Immature natural killer cell (primary cell): ENCODE measurements around the gene FHL1. TPM values are rescaled to one million over a fixed set of nuclear protein-coding genes. Genes with fewer than 3 reads are reported as not detected.

Experiments used
- DNase-seq, 3 donors: peaks; one replicate each; pipeline ENCODE4 v3.0.0; 2022; ENCODE audit warnings: mixed read lengths in 1 of 3
- H3K27ac Mint-ChIP-seq, 6 donors: one replicate each; pipeline ENCODE4 v1.8.0; 2020; ENCODE audit warnings: mixed read lengths in 6 of 6, mild to moderate bottlenecking in 5 of 6, inconsistent platforms in 4 of 6, moderate library complexity in 3 of 6
- H3K27me3 Mint-ChIP-seq, 3 donors: one replicate each; pipeline ENCODE4 v1.8.0; 2020 to 2021; ENCODE audit warnings: low read depth in 3 of 3, mild to moderate bottlenecking in 3 of 3, mixed read lengths in 3 of 3, moderate library complexity in 3 of 3, inconsistent platforms in 1 of 3
- H3K36me3 Mint-ChIP-seq, 3 donors: one replicate each; pipeline ENCODE4 v1.8.0; 2020; ENCODE audit warnings: mixed read lengths in 3 of 3, inconsistent platforms in 2 of 3, mild to moderate bottlenecking in 2 of 3
- H3K4me1 Mint-ChIP-seq, 2 donors: one replicate each; pipeline ENCODE4 v1.8.0; 2020; ENCODE audit warnings: inconsistent platforms in 2 of 2, mild to moderate bottlenecking in 2 of 2, mixed read lengths in 2 of 2, moderate library complexity in 1 of 2
- H3K4me3 Mint-ChIP-seq, 5 donors: one replicate each; pipeline ENCODE4 v1.8.0; 2020; ENCODE audit warnings: mild to moderate bottlenecking in 5 of 5, mixed read lengths in 5 of 5, inconsistent platforms in 3 of 5, moderate library complexity in 3 of 5
- H3K9me3 Mint-ChIP-seq, 6 donors: one replicate each; pipeline ENCODE4 v1.8.0; 2020; ENCODE audit warnings: mild to moderate bottlenecking in 6 of 6, mixed read lengths in 6 of 6, inconsistent platforms in 4 of 6, moderate library complexity in 3 of 6
- polyA plus RNA-seq, 3 donors: library from polyadenylated mRNA; unstranded; fragments of 300-500 nt; fragmentation: Illumina TruSeq; gene quantifications; one replicate each; pipeline ENCODE4 v1.2.3, GENCODE V29; 2021

Gene FHL1
- polyA plus RNA-seq, 3 donors from 2014 or later, result 11.1 to 24.0 (median 17.6) TPM

GRCh38 chrX:136126872-136127406 lies 20.4 kb upstream of the FHL1 start:
- Mint-ChIP-seq H3K4me1 (no peaks in the 10 kb centered on the region), H3K27me3 (peaks cover 2 to 10% (median 2%) of the 10 kb centered on the region in 3 donors), H3K36me3 (no peaks in the 10 kb centered on the region), H3K27ac (no peak overlapping the region), H3K4me3 (no peak overlapping the region), H3K9me3 (no peaks in the 10 kb centered on the region)
- no peak for DNase-seq

DNA sequence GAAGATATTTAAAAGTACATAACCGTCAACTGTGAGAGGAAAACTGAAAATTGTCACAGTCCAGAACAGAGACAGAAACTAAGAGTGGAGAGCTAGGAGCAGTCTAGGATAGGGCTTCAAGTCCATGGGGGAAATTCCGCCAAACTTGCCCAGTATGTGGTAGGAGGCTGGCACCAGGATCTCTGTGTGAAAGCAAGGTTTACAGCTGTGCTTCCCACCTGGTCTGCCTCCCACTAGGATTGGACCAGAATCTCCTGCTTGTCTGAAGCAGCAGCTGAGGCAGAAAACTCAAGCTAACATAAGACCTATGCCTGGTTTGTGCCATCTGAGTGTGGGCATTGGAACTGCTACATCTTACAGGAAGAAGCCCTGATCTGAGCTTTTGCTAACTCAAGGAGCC lies 18.6 kb upstream of the FHL1 start:
- no peak for DNase-seq
- H3K36me3 Mint-ChIP-seq, result no peaks in the 10 kb centered on the region
- peaks cover 2 to 10% (median 4%) of the 10 kb centered on the region in 3 donors for H3K27me3 Mint-ChIP-seq
- H3K9me3 Mint-ChIP-seq, result no peaks in the 10 kb centered on the region
- no peak overlapping the region for H3K27ac Mint-ChIP-seq
- no peaks in the 10 kb centered on the region for H3K4me1 Mint-ChIP-seq
- H3K4me3 Mint-ChIP-seq, result no peak overlapping the region

- Mint-ChIP-seq H3K4me1 (no peaks in the 10 kb centered on the region), H3K4me3 (no peak overlapping the region), H3K9me3 (no peaks in the 10 kb centered on the region), H3K27me3 (peaks cover 2 to 10% (median 4%) of the 10 kb centered on the region in 3 donors), H3K36me3 (no peaks in the 10 kb centered on the region), H3K27ac (no peak overlapping the region)
- DNase-seq, result no peak
Observed at GRCh38 chrX:136130931-136131833, 16.2 kb upstream of the FHL1 start.

DNA sequence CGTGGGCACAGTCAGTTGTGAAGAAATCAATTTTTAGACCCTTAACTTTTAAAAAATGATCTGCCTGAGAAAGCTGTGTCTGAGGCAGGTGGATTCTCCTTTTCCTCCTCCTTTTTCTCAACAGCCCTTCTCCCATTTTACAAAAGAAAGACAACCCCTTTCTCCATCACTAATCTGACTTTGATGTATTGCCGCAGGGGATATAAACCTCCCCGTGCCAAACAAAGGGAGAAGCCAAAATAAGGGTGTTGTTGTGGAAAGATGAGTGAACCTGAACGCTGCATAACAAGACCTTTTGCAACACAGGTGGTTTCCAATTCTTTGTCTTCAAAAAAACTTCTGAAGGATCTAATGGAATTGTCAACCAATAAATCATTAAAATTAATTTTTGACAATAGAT lies 8.4 kb upstream of the FHL1 start:
- Mint-ChIP-seq H3K27ac (no peak overlapping the region), H3K4me3 (no peak overlapping the region), H3K27me3 (peaks cover 0 to 11% (median 2%) of the 10 kb centered on the region in 3 donors), H3K4me1 (peaks cover 5 to 6% of the 10 kb centered on the region in 2 donors), H3K9me3 (no peaks in the 10 kb centered on the region), H3K36me3 (no peaks in the 10 kb centered on the region)
- DNase-seq, result no peak

GRCh38 chrX:136141569-136141968 lies 5.8 kb upstream of the FHL1 start:
- H3K4me1 Mint-ChIP-seq, result peaks cover 14 to 16% of the 10 kb centered on the region in 2 donors
- no peak overlapping the region for H3K27ac Mint-ChIP-seq
- peaks cover 0 to 3% (median 0%) of the 10 kb centered on the region in 6 donors for H3K9me3 Mint-ChIP-seq
- no peak overlapping the region for H3K4me3 Mint-ChIP-seq
- peaks cover 6 to 10% (median 9%) of the 10 kb centered on the region in 3 donors for H3K27me3 Mint-ChIP-seq
- no peaks in the 10 kb centered on the region for H3K36me3 Mint-ChIP-seq
- no peak for DNase-seq

DNA sequence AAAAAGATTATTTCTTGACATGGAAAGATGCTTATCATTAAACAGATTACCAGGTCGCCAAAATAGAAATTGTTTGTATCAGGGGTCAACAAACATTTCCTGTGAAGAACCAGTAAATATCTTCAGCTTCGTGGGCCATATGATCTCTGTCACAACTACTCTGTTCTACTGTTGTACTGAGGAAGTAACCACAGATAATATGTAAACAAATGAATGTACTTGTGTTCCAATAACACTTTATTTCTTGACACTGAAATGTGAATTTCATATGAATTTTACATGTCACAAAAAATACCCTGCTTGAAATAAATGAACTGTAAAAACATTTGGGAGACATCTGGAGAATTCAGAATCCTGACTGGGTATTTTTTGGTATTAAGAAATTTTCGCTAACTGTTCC lies 4.7 kb upstream of the FHL1 start:
- Mint-ChIP-seq H3K4me3 (peak overlapping the region in 1 of 5 donors; percentile 43), H3K27ac (no peak overlapping the region), H3K9me3 (peaks cover 0 to 3% (median 0%) of the 10 kb centered on the region in 6 donors), H3K4me1 (peaks cover 16 to 19% of the 10 kb centered on the region in 2 donors), H3K36me3 (no peaks in the 10 kb centered on the region), H3K27me3 (peaks cover 7 to 10% (median 10%) of the 10 kb centered on the region in 3 donors)
- DNase-seq, result no peak

DNA sequence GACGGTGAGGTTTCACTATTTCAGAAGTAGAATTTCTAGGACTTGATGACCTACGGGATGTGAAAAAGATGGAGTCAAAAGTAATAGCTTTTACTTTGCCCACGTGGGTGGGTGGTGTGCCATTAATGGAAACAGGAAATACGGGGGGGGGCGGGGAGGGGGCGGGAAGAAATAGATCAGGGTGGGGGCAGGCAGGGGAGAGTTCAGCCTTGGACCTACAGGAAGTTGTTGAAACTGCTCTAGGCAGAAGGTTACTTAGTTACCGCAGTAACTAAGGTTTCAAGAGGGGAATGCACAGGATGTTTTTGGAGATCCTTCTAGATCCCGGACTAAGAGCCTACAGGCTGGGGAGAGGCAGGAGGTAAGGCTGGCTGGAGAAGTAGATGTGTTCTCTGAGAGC lies 3.6 kb upstream of the FHL1 start:
- H3K27me3 Mint-ChIP-seq, result peaks cover 6 to 10% (median 7%) of the 10 kb centered on the region in 3 donors
- H3K36me3 Mint-ChIP-seq, result no peaks in the 10 kb centered on the region
- no peak for DNase-seq
- H3K9me3 Mint-ChIP-seq, result peaks cover 0 to 3% (median 0%) of the 10 kb centered on the region in 6 donors
- peak overlapping the region in 2 of 6 donors; percentile 13 to 68 for H3K27ac Mint-ChIP-seq
- peak overlapping the region; percentile 49 to 78 (median 65) for H3K4me3 Mint-ChIP-seq
- H3K4me1 Mint-ChIP-seq, result peaks cover 16 to 19% of the 10 kb centered on the region in 2 donors

- DNase-seq, result peak in 1 of 3 donors; percentile 9
- peak overlapping the region; percentile 80 to 85 (median 83) for H3K4me3 Mint-ChIP-seq
- peak overlapping the region in 1 of 6 donors; percentile 11 for H3K27ac Mint-ChIP-seq
- H3K36me3 Mint-ChIP-seq, result no peaks in the 10 kb centered on the region
- peaks cover 0 to 3% (median 0%) of the 10 kb centered on the region in 6 donors for H3K9me3 Mint-ChIP-seq
- peaks cover 5 to 10% (median 8%) of the 10 kb centered on the region in 3 donors for H3K27me3 Mint-ChIP-seq
- H3K4me1 Mint-ChIP-seq, result peaks cover 16 to 19% of the 10 kb centered on the region in 2 donors
Observed at GRCh38 chrX:136146614-136147314, 569 bp upstream of the FHL1 start.

DNA sequence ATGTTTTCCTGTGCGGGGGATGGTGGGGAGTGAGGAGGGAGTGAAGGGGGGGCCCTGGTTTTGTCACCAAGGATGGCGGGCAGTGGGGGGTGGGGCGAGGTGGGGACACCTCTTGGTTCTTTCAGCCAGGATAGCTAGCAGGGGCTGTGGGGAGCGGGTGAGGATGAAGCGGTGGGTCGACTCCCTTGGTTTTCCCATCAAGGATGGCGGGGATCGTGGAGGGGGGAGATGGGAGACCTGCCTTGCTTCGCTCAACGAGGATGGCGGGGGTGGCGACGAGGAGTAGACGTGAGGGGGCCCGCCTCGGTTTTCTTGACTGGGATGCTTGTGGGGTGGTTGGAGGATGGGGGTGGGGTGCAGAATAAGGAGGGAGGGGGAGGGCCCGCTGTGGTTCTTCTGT lies 643 bp downstream of the FHL1 start:
- Mint-ChIP-seq H3K36me3 (no peaks in the 10 kb centered on the region), H3K4me1 (peaks cover 16 to 19% of the 10 kb centered on the region in 2 donors), H3K4me3 (peak overlapping the region; percentile 42 to 72 (median 67)), H3K27me3 (peaks cover 5 to 10% (median 8%) of the 10 kb centered on the region in 3 donors), H3K9me3 (peaks cover 0 to 3% (median 0%) of the 10 kb centered on the region in 6 donors), H3K27ac (peak overlapping the region in 1 of 6 donors; percentile 20)
- no peak for DNase-seq

- Mint-ChIP-seq H3K9me3 (peaks cover 0 to 3% (median 0%) of the 10 kb centered on the region in 6 donors), H3K27me3 (peaks cover 5 to 11% (median 10%) of the 10 kb centered on the region in 3 donors), H3K4me1 (peaks cover 15 to 18% of the 10 kb centered on the region in 2 donors), H3K4me3 (peak overlapping the region; percentile 42 to 72 (median 67)), H3K27ac (peak overlapping the region in 1 of 6 donors; percentile 7), H3K36me3 (no peaks in the 10 kb centered on the region)
- DNase-seq, result no peak
Observed at GRCh38 chrX:136148391-136148790, 1.1 kb downstream of the FHL1 start.

DNA sequence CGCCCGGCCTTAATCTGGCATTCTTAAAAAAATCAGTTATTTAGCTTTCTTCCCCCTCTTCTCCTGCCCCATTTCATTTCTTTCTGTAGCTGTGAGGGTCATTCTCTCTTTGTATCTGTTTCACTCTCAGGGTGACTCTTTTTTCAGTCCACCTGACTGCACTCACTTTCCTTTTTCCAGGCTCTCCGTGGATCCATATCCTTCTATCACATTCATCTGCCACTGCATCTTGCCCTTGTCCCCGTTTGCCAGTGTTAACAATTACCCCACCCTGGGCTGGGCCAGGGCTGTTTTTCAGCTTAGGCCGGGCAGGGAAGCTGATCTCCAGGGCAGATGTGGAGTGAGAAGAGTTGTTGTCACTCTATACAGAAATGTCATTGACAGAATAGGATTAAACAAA lies 7.7 kb downstream of the FHL1 start:
- H3K36me3 Mint-ChIP-seq, result peaks cover 0 to 4% (median 0%) of the 10 kb centered on the region in 3 donors
- H3K9me3 Mint-ChIP-seq, result no peaks in the 10 kb centered on the region
- no peak overlapping the region for H3K27ac Mint-ChIP-seq
- DNase-seq, result no peak
- H3K4me3 Mint-ChIP-seq, result no peak overlapping the region
- H3K4me1 Mint-ChIP-seq, result no peaks in the 10 kb centered on the region
- H3K27me3 Mint-ChIP-seq, result peaks cover 0 to 15% (median 0%) of the 10 kb centered on the region in 3 donors

GRCh38 chrX:136156560-136157117 lies 9.3 kb downstream of the FHL1 start:
- H3K9me3 Mint-ChIP-seq, result no peaks in the 10 kb centered on the region
- H3K4me1 Mint-ChIP-seq, result no peaks in the 10 kb centered on the region
- H3K36me3 Mint-ChIP-seq, result peaks cover 0 to 4% (median 0%) of the 10 kb centered on the region in 3 donors
- no peak overlapping the region for H3K27ac Mint-ChIP-seq
- H3K4me3 Mint-ChIP-seq, result no peak overlapping the region
- DNase-seq, result no peak
- H3K27me3 Mint-ChIP-seq, result peaks cover 0 to 15% (median 0%) of the 10 kb centered on the region in 3 donors

DNA sequence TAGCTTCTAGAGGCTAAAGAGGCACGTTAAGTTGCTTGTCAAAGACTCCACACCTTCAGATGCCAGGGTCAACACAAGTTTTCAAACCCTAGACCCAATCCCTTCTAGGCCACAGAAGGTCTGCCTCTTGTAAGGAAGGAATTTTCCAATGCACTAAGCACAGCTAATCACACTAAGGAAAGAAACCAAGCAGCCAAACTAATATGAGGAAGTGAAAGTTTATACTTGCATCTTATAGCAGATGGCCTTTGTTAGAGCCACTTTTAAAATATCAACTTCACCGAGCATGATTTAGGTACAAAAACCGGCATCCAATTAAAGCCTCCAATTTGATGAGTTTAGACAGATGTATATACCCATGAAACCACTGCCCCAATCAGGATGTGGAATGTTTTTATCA lies 9.9 kb downstream of the FHL1 start:
- peaks cover 0 to 15% (median 0%) of the 10 kb centered on the region in 3 donors for H3K27me3 Mint-ChIP-seq
- H3K4me3 Mint-ChIP-seq, result no peak overlapping the region
- H3K4me1 Mint-ChIP-seq, result no peaks in the 10 kb centered on the region
- peaks cover 0 to 4% (median 0%) of the 10 kb centered on the region in 3 donors for H3K36me3 Mint-ChIP-seq
- no peak for DNase-seq
- H3K27ac Mint-ChIP-seq, result no peak overlapping the region
- H3K9me3 Mint-ChIP-seq, result no peaks in the 10 kb centered on the region
